Fibroblast of lung (primary cell): ENCODE measurements around the gene ULK3.

Experiments used
- CTCF ChIP-seq, 2 donors: IDR thresholded peaks in 1 of 2; conservative IDR thresholded peaks in 1 of 2; 1 replicate in 1 of 2; 2 replicates in 1 of 2; pipeline ENCODE4 v1.5.1; 2011 to 2012; ENCODE audit warnings: low read length in 2 of 2, control low read depth in 1 of 2, inconsistent platforms in 1 of 2, low read depth in 1 of 2, mild to moderate bottlenecking in 1 of 2
- EZH2 ChIP-seq: IDR thresholded peaks from 2 replicates; pipeline ENCODE4 v1.5.1; 2012; ENCODE audit warnings: low read length, control low read depth, mild to moderate bottlenecking; ENCODE audit errors: missing control alignments

GRCh38 chr15:74841891-74842373 lies 1.0 kb downstream of the ULK3 start:
- TF ChIP-seq EZH2 (no peak), CTCF (conservative IDR thresholded peaks at IDR 0.05 in 1 of 2, IDR thresholded peaks at IDR 0.05 in 1 of 2; ENCODE audit: low read depth in 1 of 2, low read length in 2 of 2) (no peak)
